HuH-7 (cell line): ENCODE measurements around the gene APH1A.
"Not testable (repeated sequence)": the region's sequence is repeated elsewhere in the genome, so short reads cannot be mapped to it uniquely, and the experiment has no call there.

Source experiments
- DNase-seq: peaks from one replicate; pipeline ENCODE4 v3.0.0; 2011; ENCODE audit warnings: low spot score

The APH1A gene

DNA sequence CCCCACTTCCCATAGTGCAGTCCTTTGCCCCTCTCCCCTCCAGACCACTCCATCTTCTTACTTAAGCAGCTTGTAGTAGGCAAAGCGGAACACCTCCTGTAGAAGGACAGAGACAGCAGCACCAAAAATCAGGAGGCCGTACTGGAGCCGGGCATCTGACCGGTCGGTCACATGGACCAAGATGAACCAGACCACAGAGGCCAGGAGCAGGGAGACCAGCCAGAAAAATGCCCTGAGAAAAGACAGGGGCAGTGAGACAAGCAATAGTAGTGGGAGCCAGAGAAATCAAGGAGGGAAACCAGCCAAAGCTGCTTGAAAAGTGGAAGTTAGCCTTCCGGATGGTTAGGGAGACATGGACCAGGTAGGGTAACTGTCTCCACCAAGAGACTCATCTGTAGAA, 920 bp downstream of the APH1A start:
- DNase-seq = no peak

DNA sequence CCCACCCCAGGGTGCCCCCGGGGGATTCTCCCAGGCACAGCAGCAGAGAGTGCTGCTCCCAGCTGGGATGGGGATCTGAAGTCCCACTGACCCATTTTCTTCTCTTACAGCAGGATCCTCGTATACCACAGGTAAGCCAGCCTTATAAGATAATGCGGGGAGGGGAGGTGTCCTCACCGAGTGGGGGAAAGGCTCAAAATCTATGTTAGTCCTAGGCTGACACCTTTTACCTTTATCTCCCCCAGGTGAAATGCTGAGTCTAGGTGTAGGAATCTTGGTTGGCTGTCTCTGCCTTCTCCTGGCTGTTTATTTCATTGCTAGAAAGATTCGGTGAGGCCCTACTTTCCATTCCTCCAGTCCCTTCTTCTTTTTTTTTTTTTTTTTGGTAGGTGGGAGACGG, 5.3 kb downstream of the APH1A start:
- DNase-seq = no peak

DNA sequence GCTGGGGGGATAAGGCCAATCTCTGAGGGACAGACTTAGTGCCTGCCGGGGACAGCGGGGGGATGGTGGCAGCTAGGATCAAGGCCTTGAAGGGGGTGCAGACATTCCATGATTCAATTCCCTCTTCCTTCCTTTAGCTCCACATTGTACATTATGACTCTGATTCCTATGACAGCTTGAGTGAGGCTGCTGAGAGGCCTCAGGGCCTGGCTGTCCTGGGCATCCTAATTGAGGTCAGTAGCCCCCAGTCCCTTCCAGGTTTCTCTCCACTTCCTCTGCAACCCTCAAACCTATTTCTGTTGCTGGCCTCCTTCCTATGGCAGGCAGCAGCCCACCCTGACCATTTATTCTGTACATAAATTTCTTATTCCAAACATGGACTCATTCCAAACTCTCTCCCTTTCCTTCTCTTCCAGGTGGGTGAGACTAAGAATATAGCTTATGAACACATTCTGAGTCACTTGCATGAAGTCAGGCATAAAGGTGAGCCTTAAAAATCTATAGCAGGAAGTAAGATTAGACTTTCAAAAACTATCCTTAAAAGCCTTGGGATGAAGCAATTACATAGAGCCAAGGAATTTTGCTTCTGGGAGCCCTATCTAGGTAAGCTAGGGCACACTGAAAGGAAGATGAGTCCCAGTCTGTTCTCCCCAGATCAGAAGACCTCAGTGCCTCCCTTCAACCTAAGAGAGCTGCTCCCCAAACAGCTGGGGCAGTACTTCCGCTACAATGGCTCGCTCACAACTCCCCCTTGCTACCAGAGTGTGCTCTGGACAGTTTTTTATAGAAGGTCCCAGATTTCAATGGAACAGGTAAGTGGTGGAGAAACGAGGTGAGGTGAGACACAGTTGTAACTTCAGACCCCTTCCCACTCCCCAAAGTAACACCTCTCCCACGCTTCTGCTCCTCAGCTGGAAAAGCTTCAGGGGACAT, 6.2 kb downstream of the APH1A start:
- DNase-seq = no peak

DNA sequence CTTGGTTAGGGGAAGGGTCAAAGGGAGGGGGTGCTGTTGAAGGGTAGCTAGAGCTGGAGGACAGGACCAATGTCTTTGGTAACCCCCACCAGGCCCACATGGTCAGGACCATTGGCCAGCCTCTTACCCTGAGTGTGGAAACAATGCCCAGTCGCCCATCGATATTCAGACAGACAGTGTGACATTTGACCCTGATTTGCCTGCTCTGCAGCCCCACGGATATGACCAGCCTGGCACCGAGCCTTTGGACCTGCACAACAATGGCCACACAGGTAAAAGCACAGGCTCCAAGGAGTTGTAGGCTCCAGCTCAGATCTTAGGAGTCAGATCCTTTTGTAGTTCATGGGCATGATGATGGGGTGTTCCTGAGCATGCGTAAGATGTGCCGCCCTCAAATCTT, 7.4 kb downstream of the APH1A start:
- no peak for DNase-seq

DNA sequence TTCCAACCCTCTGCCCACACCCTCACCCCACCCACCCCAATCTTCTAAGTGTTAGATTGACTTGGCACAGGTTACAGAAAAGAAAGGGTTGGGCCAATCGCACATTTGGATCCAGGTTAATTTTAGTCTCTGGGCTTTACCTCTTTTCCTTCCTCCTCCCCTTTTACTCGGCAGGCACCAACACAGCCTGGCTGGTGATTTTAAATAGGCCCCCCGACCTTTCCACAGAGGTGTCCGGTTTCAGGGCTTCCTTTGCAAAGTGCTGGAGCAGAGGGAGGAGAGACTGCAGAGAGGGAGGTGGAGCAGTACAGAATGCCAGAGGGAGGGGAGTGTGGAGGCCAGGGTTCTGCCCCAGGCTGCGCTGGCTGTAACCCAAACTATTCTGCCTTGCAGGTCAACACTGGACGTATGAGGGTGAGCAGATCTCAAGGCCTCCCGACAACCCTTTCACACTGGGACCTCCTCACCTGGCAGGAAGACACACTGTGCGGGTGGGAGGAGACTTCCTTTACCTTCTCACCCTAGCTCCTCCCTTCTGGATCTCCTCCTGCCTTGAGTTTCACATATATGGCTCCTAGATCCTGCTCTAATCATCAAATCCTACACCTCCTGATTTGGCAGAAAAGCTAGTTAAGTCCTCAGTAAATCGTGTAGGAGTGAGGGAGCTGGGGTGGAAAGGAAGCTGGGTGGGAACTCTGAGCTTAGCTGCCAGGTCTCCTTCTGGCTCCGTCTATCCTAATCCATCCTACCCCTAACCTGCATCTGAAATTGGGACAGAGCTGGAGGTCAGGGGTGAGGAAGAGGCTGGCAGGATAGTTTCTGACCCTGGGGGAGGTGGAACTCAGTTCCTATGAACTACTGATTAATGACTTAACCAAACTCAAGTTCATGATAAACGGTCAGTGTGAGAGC, 8.8 kb downstream of the APH1A start:
- peak; percentile 35 for DNase-seq

DNA sequence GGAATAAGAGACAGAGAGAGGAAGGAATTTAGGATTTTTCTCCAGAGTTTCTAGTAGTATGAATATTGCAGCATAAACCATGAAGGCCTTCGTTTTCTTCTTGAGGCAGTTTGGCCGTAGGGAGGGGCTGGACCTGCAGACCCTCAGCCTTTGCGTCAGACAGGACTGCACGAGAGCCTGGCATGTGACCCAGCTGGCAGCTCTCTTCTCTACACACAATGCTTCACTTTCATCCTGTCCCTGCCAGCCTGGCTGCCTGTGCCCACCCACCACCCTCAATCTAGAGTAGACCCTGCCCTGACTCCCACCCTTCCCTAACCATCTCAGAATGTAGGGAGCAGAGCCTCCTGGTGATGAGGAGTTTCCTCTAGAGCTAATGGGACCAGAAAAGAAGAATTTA, 9.6 kb downstream of the APH1A start:
- no peak for DNase-seq

DNA sequence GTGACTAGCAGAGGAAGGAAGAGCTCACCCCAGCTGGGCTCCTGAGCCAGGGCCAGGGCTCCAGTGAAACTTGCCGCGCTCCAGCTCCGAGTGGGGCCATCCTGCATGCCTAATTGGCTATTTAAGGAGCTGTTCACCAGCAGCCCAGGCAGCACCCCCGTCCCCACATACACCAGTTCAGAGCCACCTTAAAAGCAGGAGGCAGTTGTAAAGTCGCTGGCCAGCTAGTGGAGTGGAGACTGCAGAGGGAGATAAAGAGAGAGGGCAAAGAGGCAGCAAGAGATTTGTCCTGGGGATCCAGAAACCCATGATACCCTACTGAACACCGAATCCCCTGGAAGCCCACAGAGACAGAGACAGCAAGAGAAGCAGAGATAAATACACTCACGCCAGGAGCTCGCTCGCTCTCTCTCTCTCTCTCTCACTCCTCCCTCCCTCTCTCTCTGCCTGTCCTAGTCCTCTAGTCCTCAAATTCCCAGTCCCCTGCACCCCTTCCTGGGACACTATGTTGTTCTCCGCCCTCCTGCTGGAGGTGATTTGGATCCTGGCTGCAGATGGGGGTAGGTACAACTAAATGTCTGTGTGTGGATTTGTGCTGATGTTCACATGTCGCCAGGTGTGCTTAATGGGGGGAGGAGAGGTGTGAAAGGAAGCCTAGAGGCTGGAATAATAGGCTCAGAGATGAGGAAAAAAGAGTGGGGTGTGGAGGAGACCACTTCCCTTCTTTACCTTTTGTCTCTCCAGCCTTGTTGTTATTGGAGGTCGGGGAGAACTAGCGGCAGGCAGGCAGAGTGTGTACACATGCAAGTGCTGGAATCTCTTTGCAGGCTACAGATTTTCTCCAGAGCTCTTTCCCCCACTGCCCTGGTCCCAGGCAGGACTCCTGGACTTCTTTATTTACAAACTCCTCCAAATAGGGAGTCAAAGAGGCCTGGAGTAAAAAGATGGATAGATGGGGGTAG, 10.9 kb downstream of the APH1A start, which contains the start of gene CA14:
CA14 (plus strand) TSS at position 151 of the 962 bp plus-strand sequence; CDS start at position 506, 355 bp downstream.
- DNase-seq = no peak

DNA sequence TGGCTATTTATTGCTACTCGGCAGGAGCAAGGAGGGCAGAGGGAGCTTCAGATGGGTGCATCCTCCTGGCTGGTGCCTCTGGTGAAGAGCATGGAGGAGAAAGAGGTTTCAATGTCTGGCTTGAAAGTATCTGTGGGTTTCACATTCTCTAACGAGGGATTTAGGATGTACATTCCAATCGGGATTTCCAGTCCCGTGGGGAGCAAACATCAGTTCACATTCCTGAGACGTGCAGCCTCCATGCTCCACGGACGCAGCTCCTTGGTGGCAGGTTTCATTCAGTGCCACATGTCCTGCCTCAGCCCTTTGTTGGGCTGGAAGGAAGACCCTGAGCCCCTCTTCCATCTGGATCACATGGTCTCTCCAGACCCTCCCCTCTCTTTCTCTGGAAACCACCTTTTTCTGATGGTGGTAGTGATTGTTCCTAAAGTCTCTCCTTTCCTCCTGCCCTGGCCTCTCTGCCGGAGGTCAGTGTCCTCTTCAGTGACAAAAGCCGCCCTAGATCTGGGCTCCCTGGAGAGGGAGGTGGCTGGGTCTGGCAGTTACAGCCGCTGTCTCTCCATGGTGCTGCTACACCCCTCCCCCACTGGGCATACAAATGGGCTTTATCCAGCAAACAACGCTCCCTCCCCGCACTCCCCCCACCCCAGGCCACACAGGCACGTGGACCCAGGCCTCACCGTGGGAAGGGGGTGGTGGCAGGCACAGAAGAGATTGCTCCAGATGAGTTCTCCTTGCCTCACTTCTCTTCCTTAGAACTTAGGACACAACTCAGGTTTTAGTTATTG, 12.1 kb downstream of the APH1A start:
- DNase-seq = no peak

DNA sequence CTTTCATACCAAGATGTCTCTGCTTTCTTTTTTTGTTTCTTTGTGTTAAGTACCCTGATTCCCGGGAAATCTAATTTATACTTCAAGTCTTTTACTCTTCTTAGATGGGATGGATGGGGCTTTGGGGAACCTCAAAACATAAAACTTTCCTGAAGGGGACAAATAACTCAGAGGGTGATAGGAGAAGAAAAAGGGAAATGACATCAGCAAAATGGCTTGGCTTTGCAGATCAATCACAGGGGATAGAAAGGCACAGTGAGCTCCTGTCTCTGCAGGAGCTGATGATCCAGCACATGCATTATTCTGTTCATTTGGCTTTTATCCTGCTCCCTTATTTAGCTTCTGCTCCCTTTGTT, 12.6 kb downstream of the APH1A start:
- no peak for DNase-seq

DNA sequence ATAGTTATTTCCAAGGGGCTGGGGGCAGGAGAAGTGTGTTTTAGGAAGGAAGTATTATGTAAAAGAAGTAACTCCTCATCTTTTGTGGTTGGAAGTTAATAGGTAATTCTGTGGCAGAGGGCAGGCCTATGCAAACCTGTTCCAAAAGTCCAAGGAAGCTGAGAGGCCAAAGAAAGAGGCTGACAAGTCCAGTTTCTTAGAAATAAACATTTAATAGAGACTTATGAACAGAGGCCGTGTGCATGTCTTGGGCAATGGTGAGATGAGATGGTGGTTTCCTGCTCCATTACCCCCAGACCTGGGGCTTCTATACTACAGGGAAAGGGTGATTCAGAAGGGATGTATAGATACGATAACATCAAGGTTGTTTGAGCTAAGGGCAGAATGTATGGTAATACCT, 18.9 kb downstream of the APH1A start:
- no peak for DNase-seq

DNA sequence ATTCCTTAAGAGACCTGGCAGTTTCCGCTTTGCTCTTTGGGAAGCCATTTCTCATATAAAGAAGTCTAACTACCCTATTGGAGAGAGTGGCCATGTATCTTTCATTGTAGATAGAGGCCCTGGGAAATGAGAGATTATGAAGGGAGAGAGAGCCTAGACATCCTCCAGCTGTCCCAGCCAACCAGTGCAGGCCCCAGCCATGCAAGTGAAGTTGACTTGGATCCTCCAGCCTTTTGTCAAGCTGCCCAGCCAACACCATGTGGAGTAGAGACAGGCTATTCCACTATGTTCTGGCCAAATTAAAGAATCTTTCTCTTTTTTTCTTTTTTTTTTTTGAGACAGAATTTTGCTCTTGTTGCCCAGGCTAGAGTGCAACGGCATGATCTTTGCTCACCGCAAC, 25.8 kb downstream of the APH1A start:
- DNase-seq = no peak

DNA sequence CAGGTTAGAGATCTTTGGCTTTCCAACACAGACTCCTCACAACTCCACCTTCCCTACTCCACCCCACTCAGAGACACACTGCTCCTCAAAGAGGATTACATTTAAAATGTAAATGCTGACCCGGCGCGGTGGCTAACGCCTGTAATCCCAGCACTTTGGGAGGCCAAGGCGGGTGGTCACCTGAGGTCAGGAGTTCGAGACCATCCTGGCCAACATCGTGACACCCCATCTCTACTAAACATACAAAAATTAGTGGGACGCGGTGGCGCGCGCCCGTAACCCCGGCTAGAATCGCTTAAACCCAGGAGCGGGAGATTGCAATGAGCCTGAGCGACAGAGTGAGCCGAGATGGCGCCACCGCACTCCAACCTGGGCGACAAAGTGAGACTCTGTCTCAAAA, 31.1 kb downstream of the APH1A start:
- DNase-seq = no peak

DNA sequence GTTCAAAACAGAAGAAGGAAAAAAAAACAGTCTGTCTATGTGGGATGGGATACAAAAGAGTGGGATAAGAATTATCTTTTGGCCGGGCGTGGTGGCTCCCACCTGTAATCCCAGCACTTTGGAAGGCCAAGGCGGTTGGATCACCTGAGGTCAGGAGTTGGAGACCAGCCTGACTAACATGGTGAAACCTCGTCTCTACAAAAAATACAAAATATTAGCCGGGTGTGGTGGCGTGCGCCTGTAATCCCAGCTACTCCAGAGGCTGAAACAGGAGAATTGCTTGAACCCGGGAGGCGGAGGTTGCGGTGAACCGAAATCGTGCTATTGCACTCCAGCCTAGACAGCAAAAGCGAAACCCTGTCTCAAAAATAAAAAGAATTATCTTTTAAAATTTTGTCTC, 31.6 kb downstream of the APH1A start:
- DNase-seq = not testable (repeated sequence)

DNA sequence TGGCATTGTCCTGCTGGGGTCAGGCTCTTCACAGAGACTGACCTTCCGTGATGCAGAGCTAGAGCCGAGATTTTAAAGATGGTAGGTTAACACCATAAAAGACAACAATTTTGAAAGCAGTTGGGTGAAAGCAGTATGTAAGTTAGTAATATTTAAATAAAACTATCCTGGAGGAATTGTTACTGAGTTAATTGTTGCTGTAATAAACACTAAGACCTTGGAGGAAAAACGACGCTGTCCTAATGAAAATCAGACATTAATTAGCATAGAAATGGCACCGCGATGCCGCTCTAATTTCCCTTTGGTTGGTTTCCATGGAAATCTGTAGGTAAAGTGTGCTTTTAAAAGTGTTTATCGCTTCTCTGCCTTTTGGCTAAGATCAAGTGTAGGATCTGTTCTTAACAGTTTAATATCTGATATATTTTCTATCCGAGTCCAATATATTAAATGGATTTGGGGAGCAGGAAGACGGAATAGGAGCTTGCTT, 32.2 kb downstream of the APH1A start:
- DNase-seq = peak; percentile 59

DNA sequence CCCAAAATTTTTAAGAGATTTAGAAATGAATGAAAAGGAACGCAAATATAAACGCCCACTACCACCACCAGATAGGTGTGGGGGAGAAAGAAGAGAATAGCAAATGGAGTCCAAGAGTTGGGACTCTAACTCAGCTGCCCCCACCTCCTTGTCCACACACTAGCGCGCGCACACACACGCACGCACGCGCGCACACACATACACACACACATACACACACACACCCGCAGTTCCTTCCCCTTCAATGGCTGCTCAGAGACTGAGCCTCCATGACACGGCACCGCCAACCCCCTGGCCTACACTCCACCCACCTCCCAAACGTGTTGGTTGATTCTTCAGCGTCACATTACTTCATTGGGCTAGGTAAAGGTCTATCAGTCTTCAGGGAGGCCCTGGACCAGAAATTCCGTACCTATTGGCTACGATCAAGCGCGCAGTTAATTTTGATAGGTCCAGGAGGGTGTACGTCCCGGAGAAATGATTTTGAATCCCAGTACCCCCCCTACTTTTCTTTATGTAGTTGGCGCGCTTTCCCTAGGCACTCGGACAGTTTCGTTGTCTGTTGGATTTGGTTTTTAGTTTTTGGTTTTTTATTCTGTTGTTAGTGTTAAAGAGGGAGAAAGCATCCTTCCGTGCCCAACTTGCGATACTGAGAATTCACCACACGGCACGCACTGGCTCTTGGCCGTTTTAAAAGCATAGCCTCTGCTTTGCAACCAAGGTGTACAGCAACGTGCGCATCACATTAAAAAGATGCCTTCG, 32.8 kb downstream of the APH1A start, which contains the start of gene ANP32E:
ANP32E (minus strand) TSS at position 261 of the 762 bp plus-strand sequence. CDS start 326 bp downstream, outside the sequence.
- DNase-seq = peak; percentile 95

DNA sequence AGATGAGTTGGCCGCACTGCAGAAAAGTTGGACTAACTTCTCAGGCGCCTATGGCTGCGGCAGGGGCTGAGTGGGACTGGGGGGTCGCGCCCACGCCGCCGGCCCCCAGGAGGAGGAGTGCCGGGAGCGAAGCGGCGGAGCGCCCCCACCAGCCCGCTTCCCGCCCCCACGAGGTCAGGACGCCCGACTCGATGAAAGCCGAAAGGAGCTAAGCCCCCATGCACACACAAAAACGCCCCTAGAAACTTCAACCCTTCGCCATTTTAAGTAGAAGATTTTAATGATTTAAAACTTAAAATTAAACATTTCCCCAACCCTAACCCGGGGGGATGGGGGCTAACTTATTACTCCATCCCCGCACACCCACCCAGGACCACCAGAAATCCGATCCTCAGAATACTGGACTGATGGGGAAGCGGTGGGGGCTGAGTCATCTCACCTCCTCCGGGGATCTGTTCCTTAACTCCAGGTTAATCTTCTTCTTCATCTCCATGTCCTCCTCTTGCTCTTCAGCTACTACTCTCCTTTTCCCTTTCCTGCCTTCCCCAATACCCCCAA, 33.4 kb downstream of the APH1A start:
- DNase-seq = no peak

DNA sequence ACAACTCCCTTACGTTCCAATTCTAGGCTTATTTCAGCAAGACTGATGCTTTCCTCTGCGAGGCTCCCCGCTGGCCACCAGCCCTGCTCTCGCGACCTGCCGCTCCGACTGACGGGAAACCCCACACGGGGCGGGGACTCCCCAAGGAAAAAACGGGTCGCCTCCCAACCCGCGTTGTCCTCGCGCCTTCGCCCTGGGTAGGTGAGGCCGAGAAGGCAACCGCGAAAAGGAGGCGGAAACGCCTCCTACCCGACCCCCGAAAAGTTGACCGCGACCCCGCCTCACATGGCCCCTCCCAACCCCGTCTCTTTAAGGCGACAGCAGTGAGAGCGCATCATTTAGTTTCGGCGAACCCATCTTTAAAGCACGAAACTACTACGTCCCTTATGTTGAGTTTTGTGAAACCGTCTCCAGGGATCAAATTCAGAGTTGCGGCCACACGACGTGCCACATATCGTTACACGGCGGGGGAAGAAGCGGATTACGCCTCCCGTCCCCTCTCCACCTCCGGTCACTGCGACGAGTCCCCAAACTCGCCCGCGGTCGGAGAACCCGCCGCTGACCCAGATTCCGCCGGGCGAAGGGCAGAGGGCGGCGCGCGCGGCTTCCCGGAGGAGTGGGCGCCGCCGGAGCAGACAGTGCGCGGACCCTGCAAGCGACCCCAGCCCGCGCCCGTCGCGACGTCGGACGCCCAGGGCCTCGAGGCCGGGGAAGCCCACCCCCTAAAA, 34.1 kb downstream of the APH1A start:
- DNase-seq = peak; percentile 48

DNA sequence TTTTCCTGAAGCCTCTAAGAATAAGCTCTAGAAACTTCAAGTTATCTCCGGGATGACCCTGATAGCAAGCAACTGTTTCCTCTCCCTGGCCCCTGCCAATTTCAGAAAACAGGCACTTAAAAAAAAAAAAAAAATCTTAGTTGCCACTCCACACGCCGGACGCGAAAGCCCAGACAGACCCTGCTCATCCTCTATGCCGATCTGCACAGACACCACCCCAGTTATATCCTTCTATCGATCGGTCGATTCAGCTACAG, 34.6 kb downstream of the APH1A start:
- DNase-seq = no peak
